ENCODE measurements around the gene CTNNA2. TPM values are rescaled to one million over a fixed set of nuclear protein-coding genes. Genes with fewer than 3 reads are reported as not detected.

CTNNA2 gene
- total and polyA plus RNA-seq, 11 donors, result 0.20 to 0.81 TPM; not detected in 9

DNA sequence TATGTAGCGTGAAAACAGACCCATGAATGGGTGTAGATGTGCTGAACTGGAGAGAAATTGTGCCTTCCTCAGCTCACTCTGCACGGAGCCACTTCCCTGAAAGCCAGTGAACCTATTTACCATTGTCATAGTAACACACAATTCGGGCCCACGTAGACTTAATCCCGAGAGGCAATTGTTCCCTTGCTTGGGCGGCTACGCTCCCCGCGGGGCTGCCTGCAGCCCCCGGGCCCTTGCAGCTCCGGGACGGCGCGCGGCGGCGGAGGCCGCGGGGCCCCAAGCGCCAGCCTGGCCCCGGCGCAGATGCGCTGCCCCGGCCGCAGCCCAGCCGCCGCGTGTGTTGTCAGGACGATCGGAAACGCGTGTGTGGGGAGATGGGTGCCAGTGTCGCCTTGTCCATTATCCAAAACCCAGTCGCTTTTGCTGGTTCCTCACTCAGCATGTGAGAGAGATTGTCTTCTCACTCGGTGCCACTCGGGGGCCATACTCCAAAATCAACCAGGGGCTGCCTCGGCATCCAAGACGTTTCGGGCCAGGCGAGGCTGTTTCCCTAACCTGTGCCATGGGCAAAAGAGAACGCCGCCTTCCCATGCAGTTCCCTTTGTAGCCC, 809.6 kb downstream of the CTNNA2 start:
- ATAC-seq, result no peak
- Histone ChIP-seq H3K4me1 (peaks cover 0 to 12% (median 1%) of the 10 kb centered on the region in 12 donors), H3K27ac (no peak overlapping the region), H3K36me3 (no peaks in the 10 kb centered on the region), H3K4me3 (no peak overlapping the region), H3K27me3 (peaks cover 0 to 26% (median 7%) of the 10 kb centered on the region in 9 donors), H3K9me3 (no peaks in the 10 kb centered on the region)
- WGBS, 4 donors, result 23 to 76% (median 38%) methylated on average over 15 to 42 of the region's 42 CpGs
- intact Hi-C loops (cut with DNase I), result loop anchor here in 1 of 10 donors (10.0 kb wide), 1 partner anchor 248 kb away; no protein-coding TSS in a partner anchor
- TF ChIP-seq, protein P1, sequence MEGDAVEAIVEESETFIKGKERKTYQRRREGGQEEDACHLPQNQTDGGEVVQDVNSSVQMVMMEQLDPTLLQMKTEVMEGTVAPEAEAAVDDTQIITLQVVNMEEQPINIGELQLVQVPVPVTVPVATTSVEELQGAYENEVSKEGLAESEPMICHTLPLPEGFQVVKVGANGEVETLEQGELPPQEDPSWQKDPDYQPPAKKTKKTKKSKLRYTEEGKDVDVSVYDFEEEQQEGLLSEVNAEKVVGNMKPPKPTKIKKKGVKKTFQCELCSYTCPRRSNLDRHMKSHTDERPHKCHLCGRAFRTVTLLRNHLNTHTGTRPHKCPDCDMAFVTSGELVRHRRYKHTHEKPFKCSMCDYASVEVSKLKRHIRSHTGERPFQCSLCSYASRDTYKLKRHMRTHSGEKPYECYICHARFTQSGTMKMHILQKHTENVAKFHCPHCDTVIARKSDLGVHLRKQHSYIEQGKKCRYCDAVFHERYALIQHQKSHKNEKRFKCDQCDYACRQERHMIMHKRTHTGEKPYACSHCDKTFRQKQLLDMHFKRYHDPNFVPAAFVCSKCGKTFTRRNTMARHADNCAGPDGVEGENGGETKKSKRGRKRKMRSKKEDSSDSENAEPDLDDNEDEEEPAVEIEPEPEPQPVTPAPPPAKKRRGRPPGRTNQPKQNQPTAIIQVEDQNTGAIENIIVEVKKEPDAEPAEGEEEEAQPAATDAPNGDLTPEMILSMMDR (IDR thresholded peaks at IDR 0.05), result no peak
- TF ChIP-seq POLR2A (IDR thresholded peaks at IDR 0.05), result no peak
- no peak for DNase-seq

DNA sequence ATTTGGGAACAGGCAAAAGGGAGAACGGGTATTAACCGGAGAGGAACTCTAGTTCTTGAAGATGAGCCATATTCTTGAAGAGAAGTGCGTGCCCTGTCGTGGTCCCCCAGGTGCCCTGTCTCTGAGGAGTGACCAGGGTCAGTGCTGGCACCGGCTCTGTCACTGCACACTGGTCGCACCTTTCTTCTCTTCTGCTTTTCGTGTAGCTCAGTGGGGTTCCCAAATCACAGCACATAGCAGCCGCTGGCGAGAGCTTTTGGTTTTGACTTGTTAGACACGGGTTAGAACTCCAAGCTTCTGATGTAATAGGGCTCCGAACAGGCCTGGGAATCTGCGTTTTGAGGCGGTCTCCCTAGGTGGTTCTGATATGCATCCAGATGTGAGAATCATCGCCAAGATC, 810.1 kb downstream of the CTNNA2 start:
- TF ChIP-seq, protein P1 (IDR thresholded peaks at IDR 0.05), result no peak
- no peak for TF ChIP-seq POLR2A (IDR thresholded peaks at IDR 0.05)
- WGBS, 4 donors, result 71 to 81% (median 77%) methylated on average over 14 of the region's 14 CpGs
- DNase-seq (no peak), ATAC-seq (no peak)
- Histone ChIP-seq H3K4me3 (no peak overlapping the region), H3K27ac (no peak overlapping the region), H3K9me3 (no peaks in the 10 kb centered on the region), H3K27me3 (peaks cover 0 to 24% (median 7%) of the 10 kb centered on the region in 9 donors), H3K36me3 (no peaks in the 10 kb centered on the region), H3K4me1 (peaks cover 0 to 12% (median 1%) of the 10 kb centered on the region in 12 donors)
- intact Hi-C loops (cut with DNase I), result loop anchor here in 1 of 10 donors (10.0 kb wide), 1 partner anchor 248 kb away; no protein-coding TSS in a partner anchor

DNA sequence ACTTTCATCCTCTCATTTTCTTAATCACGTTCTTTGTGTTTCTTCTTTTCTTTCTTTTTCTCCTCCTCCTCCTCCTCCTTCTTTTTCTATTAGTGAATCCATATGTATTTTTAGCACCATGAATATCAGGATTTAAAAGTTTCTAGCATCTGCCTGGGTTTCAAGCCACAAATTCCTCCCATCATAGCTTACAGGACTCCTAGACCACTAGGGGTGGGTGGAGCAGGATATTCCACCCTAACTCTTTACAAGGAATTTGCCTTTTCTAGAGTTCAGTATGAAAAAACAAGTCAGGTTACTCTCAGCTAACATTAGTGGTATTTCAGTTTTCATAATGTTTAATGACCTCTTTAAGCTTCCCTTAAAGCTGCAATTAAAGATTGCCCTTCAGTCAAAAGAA, 810.8 kb downstream of the CTNNA2 start:
- 71 to 81% (median 76%) methylated on average over 1 of the region's 1 CpG for WGBS, 4 donors
- Histone ChIP-seq H3K9me3 (no peaks in the 10 kb centered on the region), H3K36me3 (no peaks in the 10 kb centered on the region), H3K4me3 (no peak overlapping the region), H3K27me3 (peaks cover 0 to 23% (median 7%) of the 10 kb centered on the region in 9 donors), H3K27ac (no peak overlapping the region), H3K4me1 (peaks cover 0 to 12% (median 1%) of the 10 kb centered on the region in 12 donors)
- TF ChIP-seq POLR2A (IDR thresholded peaks at IDR 0.05), result no peak
- TF ChIP-seq, protein P1 (IDR thresholded peaks at IDR 0.05), result no peak
- no peak for ATAC-seq
- intact Hi-C loops (cut with DNase I), result loop anchor here in 2 of 10 donors (2.0 to 10.0 kb wide), 2 partner anchors 177 to 249 kb away; no protein-coding TSS in a partner anchor
- DNase-seq, result no peak

DNA sequence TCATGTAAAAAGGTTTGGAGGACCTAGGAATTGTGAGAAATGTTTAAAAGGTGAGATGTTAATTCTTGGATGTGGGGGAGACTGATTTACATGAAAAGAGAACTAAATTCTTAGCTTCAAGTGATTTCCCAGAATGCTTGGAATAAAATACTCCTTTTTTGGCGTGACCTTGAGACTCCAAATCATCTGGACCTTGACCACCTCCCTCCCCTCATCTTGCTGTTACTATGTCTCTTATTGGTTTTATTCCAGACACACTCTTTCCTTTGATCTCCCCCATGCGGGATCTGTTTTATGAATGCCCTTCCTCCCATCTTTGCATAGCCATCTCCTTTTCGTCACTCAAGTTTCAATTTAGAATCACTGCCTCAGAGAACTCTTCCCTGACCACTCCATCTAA, 811.7 kb downstream of the CTNNA2 start:
- peaks cover 0 to 23% (median 7%) of the 10 kb centered on the region in 9 donors for H3K27me3 ChIP-seq
- TF ChIP-seq, protein P1 (IDR thresholded peaks at IDR 0.05), result no peak
- TF ChIP-seq POLR2A (IDR thresholded peaks at IDR 0.05), result no peak
- 85 to 91% (median 87%) methylated on average over 3 of the region's 3 CpGs for WGBS, 4 donors
- DNase-seq, result no peak
- no peak overlapping the region for H3K27ac ChIP-seq
- ATAC-seq, result no peak
- H3K9me3 ChIP-seq, result no peaks in the 10 kb centered on the region
- no peak overlapping the region for H3K4me3 ChIP-seq
- peaks cover 0 to 11% (median 1%) of the 10 kb centered on the region in 12 donors for H3K4me1 ChIP-seq
- no peaks in the 10 kb centered on the region for H3K36me3 ChIP-seq
- intact Hi-C loops (cut with DNase I), result loop anchor here in 2 of 10 donors (2.0 to 10.0 kb wide), 2 partner anchors 176 to 250 kb away; no protein-coding TSS in a partner anchor
